PC-3 (cell line): ENCODE measurements around the gene CYB5B. TPM values are rescaled to one million over a fixed set of nuclear protein-coding genes. Genes with fewer than 3 reads are reported as not detected.
"Not testable (repeated sequence)": the region's sequence is repeated elsewhere in the genome, so short reads cannot be mapped to it uniquely, and the experiment has no call there.

Source experiments
- ATAC-seq: fragments of 200-7000 bp; cut with Tn5 transposase; 2 replicates; pipeline ENCODE4 v1.9.1; 2020; ENCODE audit warnings: mild to moderate bottlenecking, moderate library complexity
- BruUV-seq: library from RNA; stranded (reverse); fragments of 400-500 nt; replicated peaks from 2 replicates; lab custom pipeline; 2021; lab: Mats Ljungman, UMichigan
- CTCF ChIA-PET: fragments of 300-600 bp; sonication (Branson Sonifier 250); formaldehyde crosslinking; loops from one replicate; lab custom pipeline; 2022; ENCODE audit warnings: antibody characterized with exemption; lab: Charles Lee
- POLR2A ChIA-PET: fragments of 300-600 bp; sonication (Branson Sonifier 250); formaldehyde crosslinking; loops from one replicate; lab custom pipeline; 2022; ENCODE audit warnings: antibody characterized with exemption; ENCODE audit not compliant: unreplicated experiment; lab: Charles Lee
- DNase-seq: peaks from one replicate; pipeline ENCODE4 v3.0.0-alpha.2; 2015
- H2AFZ ChIP-seq: fragments of 300-600 bp; sonication (generic); 2 replicates; pipeline ENCODE4 v1.6.0; 2016; ENCODE audit warnings: antibody characterized with exemption, low read length
- H3F3A ChIP-seq: fragments of 300-600 bp; sonication (generic); one replicate; pipeline ENCODE4 v1.6.0; 2017; ENCODE audit warnings: antibody characterized with exemption, low read length, control low read depth, mild to moderate bottlenecking; ENCODE audit not compliant: unreplicated experiment
- H3K27ac ChIP-seq: fragments of 300-600 bp; sonication (generic); 2 replicates; pipeline ENCODE4 v1.5.1; 2016; ENCODE audit warnings: mild to moderate bottlenecking, low read length
- H3K27me3 ChIP-seq: fragments of 300-600 bp; sonication (generic); 2 replicates; pipeline ENCODE4 v1.6.1; 2016; ENCODE audit warnings: low read length, mixed read lengths
- H3K36me3 ChIP-seq: fragments of 300-600 bp; sonication (generic); 2 replicates; pipeline ENCODE4 v1.6.1; 2016; ENCODE audit warnings: low read depth, mixed run types, low read length, mixed read lengths
- H3K4me1 ChIP-seq: fragments of 300-600 bp; sonication (generic); 2 replicates; pipeline ENCODE4 v1.5.1; 2016; ENCODE audit warnings: low read length; ENCODE audit not compliant: insufficient read depth
- H3K4me2 ChIP-seq: fragments of 300-600 bp; sonication (generic); 2 replicates; pipeline ENCODE4 v1.6.0; 2016; ENCODE audit warnings: low read length
- H3K4me3 ChIP-seq: fragments of 300-600 bp; sonication (generic); 2 replicates; pipeline ENCODE4 v1.5.1; 2016; ENCODE audit warnings: mild to moderate bottlenecking, low read length, mixed read lengths
- H3K79me2 ChIP-seq: fragments of 300-600 bp; sonication (generic); 2 replicates; pipeline ENCODE4 v1.6.1; 2017; ENCODE audit warnings: low read length, mixed read lengths
- H3K9ac ChIP-seq: fragments of 300-600 bp; sonication (generic); 2 replicates; pipeline ENCODE4 v1.6.0; 2016; ENCODE audit warnings: mild to moderate bottlenecking, low read length
- H3K9me2 ChIP-seq: fragments of 300-600 bp; sonication (generic); replicated peaks from 2 replicates; pipeline ENCODE4 v1.6.1; 2016; ENCODE audit warnings: mixed run types, low read length, mixed read lengths
- H3K9me3 ChIP-seq: fragments of 300-600 bp; sonication (generic); 2 replicates; pipeline ENCODE4 v1.6.1; 2016; ENCODE audit warnings: low read length, mixed read lengths
- H4K20me1 ChIP-seq: fragments of 300-600 bp; sonication (generic); 2 replicates; pipeline ENCODE4 v1.6.1; 2016; ENCODE audit warnings: low read length, mixed read lengths
- CTCF ChIP-seq: fragments of 300-600 bp; sonication (generic); conservative IDR thresholded peaks from 2 replicates; pipeline ENCODE4 v1.5.1; 2017; ENCODE audit warnings: antibody characterized with exemption, low read depth, mild to moderate bottlenecking, low read length
- EZH2 ChIP-seq: fragments of 300-600 bp; sonication (generic); IDR thresholded peaks from one replicate; pipeline ENCODE4 v1.6.1; 2017; ENCODE audit warnings: antibody characterized with exemption, mild to moderate bottlenecking, low read length; ENCODE audit not compliant: unreplicated experiment
- EZH2phosphoT487 ChIP-seq: fragments of 300-600 bp; sonication (generic); IDR thresholded peaks from 2 replicates; pipeline ENCODE4 v1.6.1; 2018; ENCODE audit warnings: mild to moderate bottlenecking, antibody characterized with exemption, low read length, borderline replicate concordance
- intact Hi-C: fragments of 100-400 bp; cut with micrococcal nuclease; formaldehyde crosslinking; loops from 2 replicates; pipeline ENCODE4 v1.9.0; 2023
- total RNA-seq: library from RNA; depleted of rRNA; stranded (reverse); fragments of >200 nt; gene quantifications from 2 replicates; pipeline ENCODE4 v1.2.3, GENCODE V29; 2014

The CYB5B gene
- total RNA-seq, 1 experiment from 2014 or later, result 64.5 TPM

- Histone ChIP-seq H3K9ac (no peak overlapping the region), H2AFZ (no peak overlapping the region), H3F3A (no peaks in the 10 kb centered on the region), H3K4me1 (peaks cover 11% of the 10 kb centered on the region; the same call in 1 of the 2 replicates), H3K36me3 (peaks cover 14% of the 10 kb centered on the region), H3K79me2 (peaks cover 84% of the 10 kb centered on the region), H3K9me2 (no peaks in the 10 kb centered on the region), H3K27me3 (no peaks in the 10 kb centered on the region), H3K4me3 (no peak overlapping the region), H3K9me3 (no peaks in the 10 kb centered on the region), H3K4me2 (no peak overlapping the region), H4K20me1 (0 out of 2 replicates have a peak, but pooled peaks cover 4% of the 10 kb centered on the region), H3K27ac (no peak overlapping the region)
- ChIA-PET POLR2A (no interaction called here), CTCF (no interaction called here)
- intact Hi-C loops, result no loop called here
- ATAC-seq, result no peak
- TF ChIP-seq EZH2phosphoT487 (no peak), EZH2 (no peak), CTCF (no peak)
- BruUV-seq, result no TSS peak
- no peak for DNase-seq
Observed at GRCh38 chr16:69436896-69437295, 12.5 kb downstream of the CYB5B start.

- ChIA-PET CTCF (no interaction called here), POLR2A (no interaction called here)
- no TSS peak for BruUV-seq
- Histone ChIP-seq H3K4me3 (no peak overlapping the region), H3F3A (no peaks in the 10 kb centered on the region), H3K9me3 (no peaks in the 10 kb centered on the region), H3K79me2 (peaks cover 87% of the 10 kb centered on the region), H3K9ac (no peak overlapping the region), H3K4me1 (peaks cover 11% of the 10 kb centered on the region; the same call in 1 of the 2 replicates), H3K36me3 (peaks cover 2% of the 10 kb centered on the region), H3K9me2 (no peaks in the 10 kb centered on the region), H2AFZ (no peak overlapping the region), H4K20me1 (0 out of 2 replicates have a peak, but pooled peaks cover 4% of the 10 kb centered on the region), H3K4me2 (no peak overlapping the region), H3K27me3 (no peaks in the 10 kb centered on the region), H3K27ac (no peak overlapping the region)
- no peak for ATAC-seq
- TF ChIP-seq EZH2phosphoT487, result no peak
- no peak for DNase-seq
- intact Hi-C loops, result no loop called here
Observed at GRCh38 chr16:69438465-69438864, 14.0 kb downstream of the CYB5B start.

- no peak for DNase-seq
- no peak overlapping the region for H3K4me3 ChIP-seq
- ChIA-PET POLR2A (no interaction called here), CTCF (no interaction called here)
- H3K27ac ChIP-seq, result no peak overlapping the region
- intact Hi-C loops, result no loop called here
- H3K4me2 ChIP-seq, result no peak overlapping the region
- H3K9me2 ChIP-seq, result no peaks in the 10 kb centered on the region
- no peaks in the 10 kb centered on the region; the same call in none of the 2 replicates for H3K36me3 ChIP-seq
- H3F3A ChIP-seq, result no peaks in the 10 kb centered on the region
- H3K9me3 ChIP-seq, result no peaks in the 10 kb centered on the region
- no peak overlapping the region for H2AFZ ChIP-seq
- no peaks in the 10 kb centered on the region for H3K4me1 ChIP-seq
- H3K27me3 ChIP-seq, result no peaks in the 10 kb centered on the region
- no TSS peak for BruUV-seq
- no peak for TF ChIP-seq EZH2phosphoT487
- no peak for TF ChIP-seq CTCF
- no peak for TF ChIP-seq EZH2
- peaks cover 85% of the 10 kb centered on the region for H3K79me2 ChIP-seq
- H3K9ac ChIP-seq, result no peak overlapping the region
- no peaks in the 10 kb centered on the region for H4K20me1 ChIP-seq
- no peak for ATAC-seq
Observed at GRCh38 chr16:69440250-69440649, 15.8 kb downstream of the CYB5B start.

GRCh38 chr16:69441030-69441429 is 16.6 kb downstream of the CYB5B start:
- DNase-seq, H3K4me2 ChIP-seq, H3K4me1 ChIP-seq, H3K36me3 ChIP-seq, H2AFZ ChIP-seq, H3K27ac ChIP-seq, H3K9me3 ChIP-seq, ATAC-seq, H3F3A ChIP-seq, POLR2A ChIA-PET, H4K20me1 ChIP-seq, H3K9me2 ChIP-seq, H3K9ac ChIP-seq, H3K27me3 ChIP-seq, intact Hi-C loops, H3K4me3 ChIP-seq, BruUV-seq: not testable (repeated sequence)
- peaks cover 79% of the 10 kb centered on the region for H3K79me2 ChIP-seq
- CTCF ChIA-PET, result interaction anchor here (0.6 kb wide), 1 partner anchor 171 kb away, joined by 7 read pairs; no protein-coding TSS in a partner anchor
